DND-41 (cell line): ENCODE measurements around the gene HOXB13.

Experiments used
- ATAC-seq: fragments of 200-7000 bp; cut with Tn5 transposase; 3 replicates; pipeline ENCODE4 v1.9.1; 2021; ENCODE audit warnings: low read depth; ENCODE audit not compliant: insufficient read depth
- DNase-seq: peaks from one replicate; pipeline ENCODE4 v3.0.0-alpha.2; 2020
- H2AFZ ChIP-seq: 2 replicates; pipeline ENCODE4 v1.6.0; 2012; ENCODE audit warnings: low read depth, low read length
- H3K27ac ChIP-seq: 2 replicates; pipeline ENCODE4 v1.5.1; 2012; ENCODE audit warnings: low read length, inconsistent platforms
- H3K27me3 ChIP-seq: fragments of 200-600 bp; sonication (generic); 2 replicates; pipeline ENCODE4 v1.6.0; 2012; ENCODE audit warnings: low read length, mild to moderate bottlenecking, inconsistent platforms; ENCODE audit not compliant: insufficient read depth, poor library complexity
- H3K36me3 ChIP-seq: 2 replicates; pipeline ENCODE4 v1.5.1; 2012; ENCODE audit warnings: low read length, inconsistent platforms; ENCODE audit not compliant: insufficient read depth
- H3K4me1 ChIP-seq: 2 replicates; pipeline ENCODE4 v1.5.1; 2012; ENCODE audit warnings: mild to moderate bottlenecking, low read length; ENCODE audit not compliant: insufficient read depth
- H3K4me2 ChIP-seq: 2 replicates; pipeline ENCODE4 v1.6.0; 2012; ENCODE audit warnings: mild to moderate bottlenecking, moderate library complexity, low read length, inconsistent platforms; ENCODE audit not compliant: insufficient read depth
- H3K4me3 ChIP-seq, 2 experiments: fragments of 200-600 bp in 1 of 2; shearing (Covaris generic) in 1 of 2; 2 replicates each; pipeline ENCODE4 v1.5.1; 2012 to 2016; ENCODE audit warnings: inconsistent platforms in 2 of 2, low read length in 2 of 2, mild to moderate bottlenecking in 2 of 2, low read depth in 1 of 2, moderate library complexity in 1 of 2
- H3K79me2 ChIP-seq: 2 replicates; pipeline ENCODE4 v1.6.0; 2012; ENCODE audit warnings: low read length, inconsistent platforms; ENCODE audit not compliant: insufficient read depth
- H3K9ac ChIP-seq: 2 replicates; pipeline ENCODE4 v1.6.0; 2012; ENCODE audit warnings: low read depth, mild to moderate bottlenecking, inconsistent platforms, low read length, moderate library complexity
- H3K9me3 ChIP-seq: 2 replicates; pipeline ENCODE4 v1.5.1; 2012; ENCODE audit warnings: low read length, moderate library complexity, mild to moderate bottlenecking, inconsistent platforms; ENCODE audit not compliant: insufficient read depth, severe bottlenecking
- H4K20me1 ChIP-seq: 2 replicates; pipeline ENCODE4 v1.6.0; 2012; ENCODE audit warnings: low read length; ENCODE audit not compliant: insufficient read depth
- EZH2 ChIP-seq: IDR thresholded peaks from 3 replicates; pipeline ENCODE4 v1.6.1; 2012; ENCODE audit warnings: borderline replicate concordance, low read depth, mild to moderate bottlenecking, moderate library complexity, low read length, inconsistent platforms; ENCODE audit not compliant: severe bottlenecking
- TF ChIP-seq, protein P1 (sequence below): IDR thresholded peaks from 2 replicates; pipeline ENCODE4 v1.5.1; 2012; ENCODE audit warnings: borderline replicate concordance, low read length, moderate library complexity, mild to moderate bottlenecking; ENCODE audit not compliant: poor library complexity, severe bottlenecking; ENCODE audit errors: extremely low read depth

HOXB13 gene

DNA sequence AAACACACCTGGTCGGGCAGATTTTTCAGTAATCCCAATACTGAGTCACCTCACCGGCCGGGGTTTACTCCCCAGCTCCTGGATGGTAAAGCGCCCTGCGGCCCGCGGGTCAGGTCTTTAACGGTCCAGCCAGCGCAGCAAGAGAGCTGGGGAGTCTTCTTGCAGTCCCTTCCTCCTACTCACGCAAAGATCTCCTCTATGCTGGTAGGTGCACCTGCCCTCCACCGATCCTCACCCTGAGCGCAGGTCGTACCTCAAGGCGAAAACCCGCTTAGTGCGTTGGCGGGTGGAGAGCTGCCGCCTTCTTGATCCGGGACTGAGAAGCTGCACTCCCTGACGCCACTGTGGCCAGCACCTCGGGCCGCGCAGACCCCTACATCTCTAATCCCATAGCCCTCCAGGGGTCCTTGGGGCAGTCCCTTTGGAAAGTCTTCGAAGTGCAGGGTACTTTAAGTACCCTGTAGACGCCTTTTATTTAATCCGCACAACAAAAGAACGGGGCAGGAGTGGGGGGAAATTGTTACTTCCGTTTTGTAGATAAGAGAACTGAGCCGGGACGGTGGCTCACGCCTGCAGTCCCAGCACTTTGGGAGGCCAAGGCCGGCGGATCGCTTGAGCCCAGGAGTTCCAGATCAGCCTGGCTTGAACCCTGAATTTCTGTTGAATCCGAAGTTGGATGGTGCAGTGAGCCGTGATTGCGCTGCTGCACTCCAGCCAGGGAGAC, 10.4 kb upstream of the HOXB13 start:
- ATAC-seq (no peak), DNase-seq (no peak)
- Histone ChIP-seq H3K9ac (no peak overlapping the region), H4K20me1 (no peaks in the 10 kb centered on the region), H3K27ac (no peak overlapping the region), H3K4me3 (no peak overlapping the region), H3K27me3 (peaks cover 48% of the 10 kb centered on the region), H3K79me2 (no peaks in the 10 kb centered on the region), H3K9me3 (no peaks in the 10 kb centered on the region), H3K4me1 (no peaks in the 10 kb centered on the region), H3K36me3 (no peaks in the 10 kb centered on the region), H2AFZ (no peak overlapping the region), H3K4me2 (no peak overlapping the region)
- TF ChIP-seq, protein P1, sequence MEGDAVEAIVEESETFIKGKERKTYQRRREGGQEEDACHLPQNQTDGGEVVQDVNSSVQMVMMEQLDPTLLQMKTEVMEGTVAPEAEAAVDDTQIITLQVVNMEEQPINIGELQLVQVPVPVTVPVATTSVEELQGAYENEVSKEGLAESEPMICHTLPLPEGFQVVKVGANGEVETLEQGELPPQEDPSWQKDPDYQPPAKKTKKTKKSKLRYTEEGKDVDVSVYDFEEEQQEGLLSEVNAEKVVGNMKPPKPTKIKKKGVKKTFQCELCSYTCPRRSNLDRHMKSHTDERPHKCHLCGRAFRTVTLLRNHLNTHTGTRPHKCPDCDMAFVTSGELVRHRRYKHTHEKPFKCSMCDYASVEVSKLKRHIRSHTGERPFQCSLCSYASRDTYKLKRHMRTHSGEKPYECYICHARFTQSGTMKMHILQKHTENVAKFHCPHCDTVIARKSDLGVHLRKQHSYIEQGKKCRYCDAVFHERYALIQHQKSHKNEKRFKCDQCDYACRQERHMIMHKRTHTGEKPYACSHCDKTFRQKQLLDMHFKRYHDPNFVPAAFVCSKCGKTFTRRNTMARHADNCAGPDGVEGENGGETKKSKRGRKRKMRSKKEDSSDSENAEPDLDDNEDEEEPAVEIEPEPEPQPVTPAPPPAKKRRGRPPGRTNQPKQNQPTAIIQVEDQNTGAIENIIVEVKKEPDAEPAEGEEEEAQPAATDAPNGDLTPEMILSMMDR: no peak
- no peak for TF ChIP-seq EZH2

DNA sequence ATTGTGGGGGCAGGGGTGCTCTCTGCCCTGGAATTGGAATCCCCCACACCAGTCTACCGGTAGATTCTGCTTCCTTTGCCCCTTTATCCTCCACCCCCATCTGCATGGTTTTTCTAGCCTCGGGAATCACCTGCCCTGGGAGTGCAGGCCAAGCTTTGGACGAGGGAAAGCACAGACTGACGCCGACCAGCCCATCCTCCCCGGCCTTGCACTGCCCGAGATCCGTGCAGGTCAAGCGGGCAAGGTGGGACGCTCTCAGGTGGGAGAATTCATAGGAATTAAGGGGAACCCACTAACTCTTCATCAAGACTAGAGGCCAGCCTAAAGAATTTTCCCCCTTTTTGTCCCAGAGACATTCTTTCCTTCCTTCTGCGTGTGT, 9.9 kb upstream of the HOXB13 start:
- H3K9me3 ChIP-seq: no peaks in the 10 kb centered on the region
- ATAC-seq: no peak
- H3K27me3 ChIP-seq: peaks cover 44% of the 10 kb centered on the region
- H3K4me2 ChIP-seq: no peak overlapping the region
- H3K4me1 ChIP-seq: no peaks in the 10 kb centered on the region
- no peaks in the 10 kb centered on the region for H3K79me2 ChIP-seq
- no peaks in the 10 kb centered on the region for H4K20me1 ChIP-seq
- no peak overlapping the region for H3K9ac ChIP-seq
- no peak overlapping the region for H3K27ac ChIP-seq
- no peaks in the 10 kb centered on the region for H3K36me3 ChIP-seq
- no peak overlapping the region for H2AFZ ChIP-seq
- no peak for TF ChIP-seq EZH2
- TF ChIP-seq, protein P1: no peak
- H3K4me3 ChIP-seq: no peak overlapping the region
- no peak for DNase-seq

DNA sequence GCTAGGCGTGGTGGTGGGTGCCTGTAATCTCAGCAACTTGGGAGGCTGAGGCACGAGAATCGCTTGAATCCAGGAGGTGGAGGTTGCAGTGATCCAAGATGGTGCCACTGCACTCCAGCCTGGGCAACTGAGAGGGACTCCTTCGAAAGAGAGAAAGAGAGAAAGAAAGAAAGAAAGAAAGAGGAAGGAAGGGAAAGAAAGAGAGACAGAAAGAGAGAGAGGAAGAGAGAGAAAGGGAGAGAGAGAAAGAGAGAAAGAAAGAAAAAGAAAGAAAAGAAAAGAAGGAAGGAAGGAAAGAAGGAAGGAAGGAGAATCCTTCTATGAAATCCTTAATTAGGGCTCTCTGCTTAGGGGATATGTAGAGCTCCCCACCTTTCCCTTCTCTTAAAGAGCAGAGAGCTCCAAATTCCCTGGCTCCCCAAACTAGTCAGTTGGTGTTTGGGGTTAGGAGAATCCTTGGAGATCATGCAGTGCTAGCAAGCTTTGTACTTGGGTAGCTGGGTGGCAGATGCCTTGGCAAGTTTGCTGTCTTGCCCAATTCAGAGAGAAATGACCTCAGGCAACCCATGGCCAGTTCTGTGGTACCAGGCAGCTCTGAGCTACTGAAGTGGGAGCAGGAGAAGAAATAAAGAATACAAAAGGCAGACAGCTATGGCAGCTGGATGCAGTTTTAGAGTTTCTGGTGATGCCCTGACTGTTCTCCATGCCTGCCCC, 8.9 kb upstream of the HOXB13 start:
- no peak for ATAC-seq
- H3K4me2 ChIP-seq: no peak overlapping the region

More for the DNA sequence above, 8.9 kb upstream of the HOXB13 start:
- Histone ChIP-seq H2AFZ (no peak overlapping the region), H3K36me3 (no peaks in the 10 kb centered on the region), H3K9me3 (no peaks in the 10 kb centered on the region), H3K79me2 (no peaks in the 10 kb centered on the region), H3K9ac (no peak overlapping the region), H3K27me3 (peaks cover 45% of the 10 kb centered on the region), H3K27ac (no peak overlapping the region), H3K4me1 (no peaks in the 10 kb centered on the region), H4K20me1 (no peaks in the 10 kb centered on the region), H3K4me3 (no peak overlapping the region)
- DNase-seq: no peak
- no peak for TF ChIP-seq EZH2
- TF ChIP-seq, protein P1: no peak
